Activated naive CD4-positive, alpha-beta T cell (primary cell): ENCODE results near the gene LZTR1.
"Not testable (repeated sequence)": the region's sequence is repeated elsewhere in the genome, so short reads cannot be mapped to it uniquely, and the experiment has no call there.

Experiments
- DNase-seq, 4 experiments: peaks; one replicate each; lab custom pipeline; 2025; lab: John Stamatoyannopoulos, UW

The LZTR1 gene

GRCh38 chr22:20981787-20982562 lies at the start of gene LZTR1:
TSS of gene LZTR1 (plus strand) at chr22:20982297. CDS start at chr22:20982372, 75 bp downstream.
- peak; percentile 38 to 62 (median 52) for DNase-seq

- DNase-seq: no peak
Measured at GRCh38 chr22:20933910-20934309, 48.2 kb upstream of the LZTR1 start.

- not testable (repeated sequence) for DNase-seq
Measured at GRCh38 chr22:20935049-20935448, 47.0 kb upstream of the LZTR1 start.

- DNase-seq: not testable (repeated sequence)
Measured at GRCh38 chr22:20935780-20936539, 46.1 kb upstream of the LZTR1 start.

- no peak for DNase-seq
Measured at GRCh38 chr22:20937031-20937793, 44.9 kb upstream of the LZTR1 start.

GRCh38 chr22:20937794-20938671 lies 44.1 kb upstream of the LZTR1 start:
- DNase-seq: no peak

- not testable (repeated sequence) for DNase-seq
Measured at GRCh38 chr22:20939457-20940185, 42.5 kb upstream of the LZTR1 start.

- DNase-seq: no peak
Measured at GRCh38 chr22:20940186-20940651, 41.9 kb upstream of the LZTR1 start.

GRCh38 chr22:20940904-20941385 lies 41.2 kb upstream of the LZTR1 start:
- DNase-seq: no peak

- DNase-seq: not testable (repeated sequence)
Measured at GRCh38 chr22:20942203-20942902, 39.7 kb upstream of the LZTR1 start.

- no peak for DNase-seq
Measured at GRCh38 chr22:20943104-20943933, 38.8 kb upstream of the LZTR1 start.

GRCh38 chr22:20944042-20944441 lies 38.1 kb upstream of the LZTR1 start:
- DNase-seq: no peak

GRCh38 chr22:20945578-20945934 lies 36.5 kb upstream of the LZTR1 start:
- DNase-seq: no peak

- no peak for DNase-seq
Measured at GRCh38 chr22:20946080-20946986, 35.8 kb upstream of the LZTR1 start.

- no peak for DNase-seq
Measured at GRCh38 chr22:20946991-20947390, 35.1 kb upstream of the LZTR1 start.

- no peak for DNase-seq
Measured at GRCh38 chr22:20948450-20948849, 33.6 kb upstream of the LZTR1 start.

- DNase-seq: no peak
Measured at GRCh38 chr22:20948989-20949388, 33.1 kb upstream of the LZTR1 start.

- no peak for DNase-seq
Measured at GRCh38 chr22:20949698-20950183, 32.4 kb upstream of the LZTR1 start.
